GM21515 (cell line): Measurements from ENCODE around the gene HIF1AN.
"Not testable (repeated sequence)": the region's sequence is repeated elsewhere in the genome, so short reads cannot be mapped to it uniquely, and the experiment has no call there.

Experiments
- ATAC-seq: cut with Tn5 transposase; IDR thresholded peaks from one replicate; pipeline ENCODE4 v1.9.1; 2021; ENCODE audit not compliant: unreplicated experiment

HIF1AN gene

DNA sequence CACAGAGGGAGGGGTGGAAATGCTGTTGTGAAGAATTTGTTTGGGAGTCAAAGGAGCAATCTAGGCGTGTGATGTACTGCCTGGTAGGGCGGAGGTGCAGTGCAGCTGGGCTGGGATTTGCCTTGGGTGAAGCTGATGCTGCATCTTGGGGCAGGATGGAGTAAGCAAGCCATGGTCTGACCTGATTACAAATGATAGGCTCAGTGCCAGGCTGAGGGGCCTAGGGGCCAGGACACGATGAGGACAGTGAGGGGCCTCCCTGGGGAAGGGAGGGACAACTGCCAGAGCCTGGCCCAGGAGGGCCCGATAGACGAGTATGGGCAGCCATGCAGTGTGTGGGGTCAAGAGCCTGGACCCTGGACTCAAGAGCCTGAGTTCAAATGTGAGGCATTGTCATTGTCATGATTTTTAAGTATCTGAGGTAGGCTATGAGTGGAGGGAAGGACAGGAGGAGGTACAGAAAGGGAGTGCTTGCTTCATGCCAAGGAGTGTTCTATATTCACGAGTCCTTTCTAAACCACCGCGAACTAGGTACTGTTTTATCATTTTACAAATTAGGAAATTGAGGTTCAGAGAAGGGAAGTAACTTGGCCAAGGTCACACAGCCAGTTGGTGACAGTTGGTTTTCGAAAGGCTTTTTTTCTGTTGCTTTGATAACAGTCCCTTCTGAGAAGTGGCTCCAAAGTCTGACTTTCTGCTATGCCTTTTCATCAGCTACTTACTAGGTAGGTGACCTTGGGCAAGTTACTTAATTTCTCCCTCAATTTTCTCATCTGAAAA, 29.7 kb downstream of the HIF1AN start:
- ATAC-seq: no peak

- no peak for ATAC-seq
These were observed 30.8 kb downstream of the HIF1AN start for GRCh38 chr10:100566561-100566960.

GRCh38 chr10:100567249-100567648, 31.5 kb downstream of the HIF1AN start:
- no peak for ATAC-seq

GRCh38 chr10:100567826-100568225, 32.1 kb downstream of the HIF1AN start:
- ATAC-seq: no peak

DNA sequence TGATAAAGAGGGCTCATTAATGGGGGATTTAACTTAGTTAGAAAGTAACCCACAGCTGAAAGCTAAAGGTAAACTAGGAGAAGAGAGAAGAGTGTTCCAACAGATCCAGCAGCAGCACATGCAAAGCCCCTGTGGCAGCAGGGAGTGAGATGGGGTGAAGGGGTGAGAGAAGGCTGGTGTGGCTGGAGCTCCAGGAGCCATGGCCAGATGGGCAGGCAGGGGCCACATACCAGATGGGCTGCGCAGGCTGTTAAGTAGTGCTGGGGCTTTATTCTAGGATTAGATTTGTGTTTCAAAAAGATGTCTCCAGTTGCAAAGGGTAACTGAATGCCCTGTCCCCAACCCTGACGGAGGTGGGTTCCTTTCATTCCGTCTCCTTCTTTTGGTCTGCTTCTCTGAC, 33.2 kb downstream of the HIF1AN start:
- ATAC-seq: no peak

GRCh38 chr10:100569687-100570481, 34.1 kb downstream of the HIF1AN start:
- ATAC-seq: no peak

DNA sequence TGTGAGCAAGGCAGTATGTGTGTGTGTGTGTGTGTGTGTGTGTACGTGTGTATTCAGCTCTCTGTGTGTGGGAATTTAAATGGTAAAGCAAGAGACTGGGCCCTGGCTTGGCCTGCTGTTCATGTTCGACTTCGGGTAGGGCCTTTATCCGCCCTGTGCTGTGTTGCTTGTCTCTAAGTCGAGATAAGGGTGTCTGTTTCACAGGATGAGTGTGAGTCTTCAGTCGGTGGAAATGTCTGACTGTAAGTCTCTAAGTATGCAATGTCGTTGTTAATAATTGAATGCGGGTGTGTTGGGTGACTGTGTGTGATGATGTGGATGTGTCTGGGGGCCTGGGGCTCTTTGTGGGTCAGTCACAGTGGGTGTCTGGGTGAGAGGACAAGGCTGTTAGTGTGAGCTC, 34.8 kb downstream of the HIF1AN start:
- ATAC-seq: no peak

DNA sequence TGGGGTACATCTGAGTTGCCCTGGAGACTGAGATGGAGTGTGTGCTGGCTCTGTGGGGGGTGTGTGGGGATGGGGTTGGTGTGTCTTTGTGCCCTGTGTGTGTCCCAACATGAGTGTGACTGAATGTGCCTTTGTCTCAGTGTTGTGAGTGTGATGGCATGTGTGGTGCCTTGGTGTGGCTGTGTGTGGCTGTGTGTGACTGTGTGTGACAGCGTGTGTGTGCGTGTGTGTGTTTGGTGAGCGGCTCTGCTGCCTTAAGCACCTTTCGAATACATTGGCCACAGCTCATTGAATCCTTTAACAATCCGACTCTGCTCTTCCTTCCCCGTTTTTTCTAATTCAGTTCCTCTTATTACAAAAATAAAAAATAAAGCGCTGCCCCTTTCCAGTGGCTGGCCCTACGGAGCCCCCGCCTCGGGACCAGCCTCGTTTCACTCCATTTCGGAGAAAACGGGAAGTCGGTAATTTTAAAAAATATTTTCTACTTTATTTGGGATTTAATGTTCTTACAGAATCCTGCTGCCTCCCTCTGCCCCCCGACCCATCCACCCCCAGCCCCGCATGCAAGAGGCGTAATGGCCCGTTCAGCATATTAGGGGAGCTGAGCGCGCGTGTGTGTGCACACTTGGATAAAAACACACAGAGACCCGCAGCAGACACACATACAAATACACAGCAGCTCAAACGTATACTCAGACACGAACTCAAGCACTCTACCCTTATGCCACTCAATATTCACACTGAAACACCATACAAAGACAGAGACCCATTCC, 35.5 kb downstream of the HIF1AN start:
- no peak for ATAC-seq

DNA sequence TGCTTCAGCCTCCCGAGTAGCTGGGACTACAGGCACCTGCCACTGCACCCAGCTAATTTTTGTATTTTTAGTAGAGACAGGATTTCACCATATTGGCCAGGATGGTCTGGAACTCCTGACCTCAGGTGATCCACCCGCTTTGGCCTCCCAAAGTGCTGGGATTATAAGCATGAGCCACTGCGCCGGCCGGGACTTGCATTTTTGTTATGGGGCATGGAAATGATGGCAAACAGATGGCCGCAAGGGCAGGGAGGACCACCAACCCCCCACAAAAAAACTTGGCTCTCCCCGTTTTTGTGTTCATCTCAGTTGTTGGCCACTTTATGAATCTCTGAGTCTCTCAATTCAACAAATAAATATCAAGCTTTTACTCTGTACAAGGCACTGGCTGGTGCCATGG, 39.4 kb downstream of the HIF1AN start:
- not testable (repeated sequence) for ATAC-seq

- ATAC-seq: no peak
These were observed 40.0 kb downstream of the HIF1AN start for GRCh38 chr10:100575585-100576281.

DNA sequence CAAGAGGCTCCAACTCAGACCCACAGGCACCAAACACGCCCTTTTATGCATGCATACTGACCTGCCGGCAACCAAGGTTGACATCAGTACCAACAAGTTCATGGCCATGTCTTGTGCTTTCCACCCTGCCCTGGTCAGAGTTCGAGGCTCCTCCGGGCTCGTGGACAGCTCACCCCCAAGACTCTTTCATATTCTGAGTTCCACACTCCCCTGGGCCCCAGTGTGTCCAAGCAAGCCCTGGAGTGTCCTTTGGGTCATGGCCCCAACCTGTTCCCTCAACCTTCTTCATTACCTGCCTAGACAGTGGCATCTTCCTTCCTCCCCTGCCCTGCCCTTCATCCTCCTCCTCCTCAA, 40.5 kb downstream of the HIF1AN start:
- no peak for ATAC-seq

DNA sequence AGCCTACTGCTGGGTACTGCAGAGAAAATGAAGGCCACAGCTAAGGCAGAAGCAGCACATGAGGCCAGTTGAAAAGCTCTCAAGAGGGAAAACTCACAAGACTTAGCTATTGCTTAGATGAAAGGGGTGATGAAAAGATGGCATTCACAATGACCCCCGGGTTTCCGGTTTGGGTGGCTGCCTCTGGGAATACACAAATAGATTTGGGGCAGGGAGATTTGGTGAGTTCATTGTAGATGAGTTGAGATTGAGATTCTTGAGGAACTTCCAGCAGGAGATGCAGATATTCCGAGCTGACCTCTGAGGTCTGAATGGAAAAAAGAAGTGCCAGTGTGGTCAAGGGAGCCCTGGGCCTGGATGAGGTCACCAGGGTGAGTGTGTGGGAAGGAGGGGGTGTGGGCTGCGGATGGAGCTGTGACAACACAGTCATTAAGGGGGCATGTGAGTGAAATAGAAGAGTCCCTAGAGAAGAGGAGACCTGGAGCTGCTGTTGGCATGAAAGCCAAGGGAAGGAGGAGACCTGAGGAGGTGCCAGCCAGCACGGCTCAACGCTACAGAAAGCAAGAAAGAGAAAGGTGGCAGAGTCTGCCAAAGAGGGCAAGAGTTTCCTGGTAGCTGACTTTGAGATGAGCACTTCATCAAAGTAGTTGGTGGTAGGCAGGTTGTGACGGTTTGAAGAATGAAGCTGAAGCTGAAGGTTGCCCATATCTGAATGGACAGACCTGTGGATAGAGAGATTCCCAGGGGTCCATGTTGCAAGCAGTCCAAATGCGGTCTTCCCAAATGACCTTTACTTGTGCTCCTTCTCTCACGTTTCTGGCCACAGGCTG, 43.7 kb downstream of the HIF1AN start:
- ATAC-seq: no peak

DNA sequence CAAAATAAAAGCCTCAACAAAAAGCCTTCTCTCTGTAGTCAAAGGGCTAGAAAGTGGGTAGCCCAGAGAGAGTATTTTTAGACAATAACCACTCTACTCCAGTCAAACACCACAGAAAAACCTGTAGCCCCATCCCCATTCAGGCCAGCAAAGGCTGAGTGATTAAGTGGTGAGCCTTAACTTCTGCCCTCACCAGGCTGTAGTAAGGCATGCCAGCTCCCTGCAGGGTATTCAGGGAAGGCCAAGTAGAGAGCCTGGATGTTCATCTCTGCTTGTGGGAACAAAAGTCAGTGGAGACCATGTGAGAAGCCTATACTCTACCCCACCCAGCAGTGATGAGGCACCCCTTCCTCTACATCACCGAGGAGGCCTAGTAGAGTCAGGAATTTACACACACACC, 51.2 kb downstream of the HIF1AN start:
- ATAC-seq: no peak

GRCh38 chr10:100598166-100598565, 62.4 kb downstream of the HIF1AN start:
- ATAC-seq: no peak

- no peak for ATAC-seq
These were observed 64.5 kb downstream of the HIF1AN start for GRCh38 chr10:100600218-100600617.

DNA sequence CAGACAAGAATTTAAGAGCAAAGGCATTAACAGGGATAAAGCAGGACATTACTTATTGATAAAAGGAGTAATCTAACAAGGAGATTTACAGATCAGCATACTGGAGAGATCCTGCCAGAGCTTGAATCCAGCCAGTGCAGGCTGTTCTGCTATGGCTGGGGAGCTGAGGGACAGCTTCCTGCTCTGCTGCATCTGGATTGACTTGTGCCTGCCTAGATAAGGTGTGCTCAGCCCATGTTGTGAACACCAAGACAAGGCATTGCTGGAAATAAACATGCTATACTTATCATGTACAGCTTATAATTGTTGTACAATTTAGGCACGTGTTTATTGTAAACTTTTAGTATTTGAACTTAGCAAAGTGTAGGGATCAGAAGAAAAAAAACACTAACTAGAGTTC, 71.7 kb downstream of the HIF1AN start:
- ATAC-seq: no peak
